ENCODE measurements around the gene ABHD17A.
"Not testable (repeated sequence)": the region's sequence is repeated elsewhere in the genome, so short reads cannot be mapped to it uniquely, and the experiment has no call there.

The ABHD17A gene

GRCh38 chr19:1880611-1881392 lies 4.5 kb downstream of the ABHD17A start:
- peak; percentile 25 for DNase-seq

GRCh38 chr19:1879982-1880381 lies 5.3 kb downstream of the ABHD17A start:
- DNase-seq = not testable (repeated sequence)

- not testable (repeated sequence) for DNase-seq
These were observed 6.7 kb downstream of the ABHD17A start for GRCh38 chr19:1878583-1878982.

GRCh38 chr19:1877280-1877660 lies 8.0 kb downstream of the ABHD17A start:
- DNase-seq = not testable (repeated sequence)

DNA sequence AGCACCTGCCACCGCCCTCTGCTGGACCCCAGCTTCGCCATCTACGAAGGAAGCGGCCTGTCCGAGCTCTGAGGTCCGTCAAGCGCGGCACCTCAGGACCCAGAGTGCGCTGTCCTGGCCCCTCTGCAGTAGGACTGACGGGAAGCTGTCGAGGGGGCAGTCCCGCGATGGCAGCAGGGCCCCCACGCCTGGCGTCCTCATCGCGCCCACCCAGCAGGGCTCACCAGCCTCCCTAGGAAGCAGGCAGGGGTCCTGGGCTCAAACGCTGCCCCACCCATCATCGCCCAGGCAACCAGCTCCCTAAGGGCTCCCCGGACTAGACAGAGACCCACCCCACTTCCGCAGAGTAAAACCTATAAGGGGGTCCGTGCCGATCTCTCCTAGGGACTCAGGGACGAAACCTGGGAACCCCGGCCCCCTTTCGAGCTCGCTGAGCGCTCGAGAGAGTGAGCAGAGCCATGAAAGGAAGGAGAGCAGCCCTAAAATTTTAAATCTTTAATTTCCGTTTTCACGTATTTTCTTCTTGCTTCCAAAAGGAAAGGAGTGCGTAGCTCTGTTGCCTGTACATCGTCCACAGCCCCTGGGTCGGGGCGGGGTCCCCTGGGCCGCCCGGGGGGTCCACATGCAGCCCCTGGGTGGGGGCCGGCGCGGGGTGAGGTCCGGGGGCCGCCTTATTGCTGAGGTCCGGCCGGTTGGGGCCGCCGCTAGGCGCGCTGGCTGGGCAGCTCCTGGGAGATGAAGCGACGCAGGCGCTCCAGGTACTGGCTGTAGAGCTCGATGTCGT lies 8.6 kb downstream of the ABHD17A start:
- DNase-seq = peak; percentile 48

DNA sequence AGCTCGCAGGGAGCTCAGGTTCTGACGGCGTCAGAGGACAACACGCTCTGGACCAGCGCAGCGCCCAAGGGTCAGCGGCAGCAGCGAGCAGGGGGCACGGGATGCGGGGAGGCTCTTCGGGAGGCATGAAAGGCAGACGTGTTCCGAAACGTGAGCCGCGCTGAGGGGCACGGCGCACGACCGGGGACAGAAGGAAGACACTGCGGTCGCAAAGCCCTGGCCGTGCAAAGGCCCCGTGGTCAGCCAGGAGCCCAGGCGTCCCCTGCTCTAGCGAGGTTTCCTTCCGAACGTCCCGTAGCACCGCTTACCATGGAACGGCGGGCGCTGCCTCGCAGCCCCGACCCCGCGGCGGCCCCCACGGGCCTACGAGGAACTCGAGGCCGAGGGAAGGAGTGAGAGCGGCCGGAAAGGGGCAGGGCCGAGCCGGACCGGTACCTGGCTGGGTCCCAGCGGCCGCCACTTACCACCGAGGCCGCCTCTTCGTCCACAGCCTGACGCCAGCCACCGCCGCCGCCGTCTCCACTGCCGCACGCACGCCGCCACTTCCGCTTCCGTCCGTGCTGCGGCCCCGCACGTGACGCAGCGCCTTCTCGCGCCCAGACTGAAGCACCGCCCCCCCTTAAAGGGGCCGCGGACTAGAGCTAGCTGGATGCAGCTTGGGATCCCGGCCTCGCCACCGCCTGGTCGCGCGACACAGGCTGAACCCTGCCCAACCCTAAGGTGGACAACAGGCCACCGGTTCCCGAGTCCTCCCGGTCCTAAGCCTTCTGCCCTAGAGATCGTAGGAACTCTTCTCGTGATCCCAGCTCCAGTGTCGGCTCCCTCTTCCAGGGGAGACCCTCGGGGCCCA lies 9.4 kb downstream of the ABHD17A start:
- peak; percentile 91 for DNase-seq

DNA sequence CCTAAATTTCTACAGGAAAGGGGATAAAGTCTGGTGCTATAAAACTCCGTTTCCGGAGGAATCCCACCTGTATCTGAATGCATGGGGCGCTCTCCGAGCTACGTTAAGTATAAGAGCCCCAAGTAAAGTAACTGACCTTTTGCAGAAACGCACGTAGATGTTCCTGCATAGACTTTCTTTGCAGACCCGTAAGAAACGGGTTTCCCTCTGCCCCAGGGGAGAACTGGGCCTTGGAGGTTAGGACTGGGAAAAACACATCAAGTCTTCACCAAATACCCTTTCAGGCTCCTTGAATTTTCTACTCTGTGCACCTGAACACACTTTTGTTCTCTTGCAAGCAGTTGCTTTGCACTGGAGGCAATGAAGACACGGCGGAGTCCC lies 10.0 kb downstream of the ABHD17A start:
- DNase-seq = not testable (repeated sequence)

DNA sequence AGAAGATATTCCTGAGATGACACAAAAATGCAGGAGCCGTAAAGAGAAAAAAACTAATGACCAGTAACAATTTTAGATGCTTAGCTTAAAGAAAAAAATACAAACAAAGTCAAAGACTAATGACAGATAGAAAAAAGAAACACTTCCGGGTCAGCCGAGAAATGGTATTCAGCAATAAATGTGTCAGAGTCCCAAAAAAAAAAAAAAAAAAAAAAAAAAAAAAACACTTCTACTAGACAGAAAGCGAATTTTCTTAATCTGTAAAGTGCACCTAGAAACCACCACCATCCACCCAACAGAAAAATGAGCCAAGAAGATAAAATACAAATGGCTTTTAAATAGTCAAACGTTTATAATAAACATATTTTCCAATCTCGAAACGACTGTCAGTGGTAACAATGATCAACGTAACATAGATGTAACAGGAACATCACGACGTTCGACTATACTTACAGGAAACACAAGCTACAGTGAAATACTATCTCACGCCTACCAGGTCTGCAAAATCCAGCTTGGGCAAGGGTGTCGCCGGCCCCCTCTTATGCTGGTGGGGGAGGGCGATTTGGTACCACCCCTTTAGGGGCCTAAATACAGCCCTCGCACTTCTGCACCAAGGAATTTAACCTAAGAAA lies 10.6 kb downstream of the ABHD17A start:
- DNase-seq = peak; percentile 27

- DNase-seq = peak; percentile 31
These were observed 11.5 kb downstream of the ABHD17A start for GRCh38 chr19:1873524-1874473.

GRCh38 chr19:1872807-1873523 lies 12.3 kb downstream of the ABHD17A start:
- peak; percentile 34 for DNase-seq

GRCh38 chr19:1871630-1872029 lies 13.7 kb downstream of the ABHD17A start:
- DNase-seq = peak; percentile 29

DNA sequence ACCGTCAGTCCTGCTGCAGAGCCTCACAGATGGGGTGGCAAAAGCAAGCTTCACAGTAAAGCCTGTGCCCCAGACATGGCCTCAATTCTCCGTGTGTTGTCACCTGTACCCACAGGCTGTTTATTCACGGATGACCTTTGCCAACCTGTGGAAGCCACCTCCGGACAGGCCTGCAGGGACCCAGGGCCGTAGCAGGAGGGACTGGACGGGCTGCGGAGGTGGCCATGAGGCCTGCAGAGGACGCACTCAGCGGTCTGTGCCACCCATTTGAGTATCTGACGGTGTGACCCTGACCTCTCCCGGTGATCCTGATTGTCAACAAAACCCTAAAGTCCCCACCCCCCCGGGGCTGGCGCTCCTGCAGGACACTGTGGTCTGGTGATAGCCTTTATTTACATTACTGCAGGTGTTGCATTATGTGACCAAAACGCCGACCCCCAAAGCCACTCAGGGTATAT lies 14.1 kb downstream of the ABHD17A start:
- peak; percentile 30 for DNase-seq

GRCh38 chr19:1868971-1869370 lies 16.3 kb downstream of the ABHD17A start:
- no peak for DNase-seq

DNA sequence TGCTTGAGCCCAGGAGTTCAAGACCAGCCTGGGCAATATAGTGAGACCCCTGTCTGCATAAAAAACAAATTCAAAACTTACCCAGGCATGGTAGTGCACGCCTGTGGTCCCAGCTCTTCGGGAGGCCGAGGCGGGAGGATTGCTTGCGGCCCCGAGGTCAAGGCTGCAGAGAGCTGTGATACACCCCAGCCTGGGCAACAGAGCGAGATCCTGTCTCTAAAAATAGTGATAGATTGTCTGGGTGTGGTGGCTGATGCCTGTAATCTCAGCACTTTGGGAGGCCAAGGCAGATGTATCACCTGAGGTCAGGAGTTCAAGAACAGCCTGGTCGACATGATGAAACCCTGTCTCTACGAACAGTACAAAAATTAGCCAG lies 18.0 kb downstream of the ABHD17A start:
- no peak for DNase-seq

- no peak for DNase-seq
These were observed 18.5 kb downstream of the ABHD17A start for GRCh38 chr19:1866693-1867348.

DNA sequence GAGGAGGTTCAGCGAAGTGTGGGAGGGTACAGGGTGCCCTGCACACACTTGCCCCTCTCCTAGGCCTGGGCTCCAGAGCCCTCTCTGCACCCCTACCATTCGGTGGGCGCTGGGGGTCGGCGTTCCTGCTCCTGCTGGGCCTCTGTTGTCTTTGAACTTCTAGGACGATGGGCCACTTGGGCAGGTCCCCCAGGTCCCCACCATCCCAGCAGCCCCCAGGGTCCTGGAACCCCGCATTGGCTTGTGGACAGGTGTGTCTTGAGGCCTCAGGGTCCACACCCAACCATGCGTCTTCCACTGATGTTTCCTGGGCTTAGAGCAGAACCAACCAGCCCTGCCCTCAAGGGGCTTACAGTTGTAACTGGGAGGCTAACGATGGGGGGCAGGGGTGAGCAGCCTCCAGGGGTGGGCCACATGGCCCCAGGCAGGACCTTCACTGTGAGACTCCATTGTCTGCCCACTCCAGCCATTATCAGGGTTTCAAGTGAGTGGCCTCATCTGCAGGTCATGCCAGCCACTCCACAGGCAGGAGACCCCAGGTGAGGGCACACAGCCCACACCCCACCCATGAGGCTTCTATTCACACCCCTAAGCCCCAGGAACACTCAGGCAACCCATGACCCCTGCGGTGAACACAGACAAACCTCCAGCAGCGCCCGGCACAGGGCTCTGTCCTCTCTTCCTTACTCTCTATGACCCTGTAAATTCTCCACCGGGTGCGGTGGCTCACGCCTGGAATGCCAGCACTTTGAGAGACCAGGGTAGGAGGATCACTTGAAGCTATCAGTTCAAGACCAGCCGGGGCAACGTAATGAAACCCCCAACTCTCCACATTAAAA lies 19.9 kb downstream of the ABHD17A start:
- DNase-seq = no peak

- no peak for DNase-seq
These were observed 20.7 kb downstream of the ABHD17A start for GRCh38 chr19:1864480-1865171.

- DNase-seq = peak; percentile 95
These were observed 21.4 kb downstream of the ABHD17A start for GRCh38 chr19:1863638-1864479.

Measured in left hindlimb (tissue), 1 donor.